IMR-90 (cell line): Measurements from ENCODE around the gene RNASET2. TPM values are rescaled to one million over a fixed set of nuclear protein-coding genes. Genes with fewer than 3 reads are reported as not detected.

Experiments used
- ATAC-seq: fragments of 200-7000 bp; cut with Tn5 transposase; 2 replicates; pipeline ENCODE4 v1.9.1; 2020; ENCODE audit warnings: low read depth, mild to moderate bottlenecking, moderate library complexity
- BruUV-seq: library from RNA; stranded (reverse); fragments of 400-500 nt; replicated peaks from 2 replicates; lab custom pipeline; 2021; lab: Mats Ljungman, UMichigan
- CTCF ChIA-PET: fragments of 300-600 bp; formaldehyde crosslinking; extraction: SDS; loops from one replicate; lab custom pipeline; 2021; ENCODE audit warnings: antibody characterized with exemption; lab: Yijun Ruan, JAX
- POLR2A ChIA-PET: fragments of 300-600 bp; sonication (Branson Sonifier 250); formaldehyde crosslinking; loops from one replicate; lab custom pipeline; 2022; ENCODE audit warnings: antibody characterized with exemption; ENCODE audit not compliant: unreplicated experiment; lab: Charles Lee
- DNase-seq: peaks from one replicate; pipeline ENCODE4 v3.0.0; 2013
- H2AFZ ChIP-seq: replicated peaks from 2 replicates; pipeline ENCODE3; 2013; ENCODE audit warnings: low read length, mild to moderate bottlenecking; ENCODE audit not compliant: poor library complexity
- H2AK5ac ChIP-seq: 2 replicates; pipeline ENCODE4 v1.6.1; 2013; ENCODE audit warnings: low read depth, low read length, inconsistent platforms
- H2AK9ac ChIP-seq: replicated peaks from 2 replicates; pipeline ENCODE3; 2013; ENCODE audit warnings: mild to moderate bottlenecking, low read depth, low read length, moderate library complexity; ENCODE audit not compliant: poor library complexity
- H2BK120ac ChIP-seq: 2 replicates; pipeline ENCODE4 v1.6.1; 2013; ENCODE audit warnings: low read depth, low read length, inconsistent platforms
- H2BK15ac ChIP-seq: 3 replicates; pipeline ENCODE4 v1.6.1; 2013; ENCODE audit warnings: low read depth, low read length, inconsistent platforms
- H2BK20ac ChIP-seq: 2 replicates; pipeline ENCODE4 v1.6.1; 2013; ENCODE audit warnings: low read depth, mild to moderate bottlenecking, inconsistent platforms, low read length, moderate library complexity
- H2BK5ac ChIP-seq: 2 replicates; pipeline ENCODE4 v1.6.1; 2013; ENCODE audit warnings: mild to moderate bottlenecking, low read depth, low read length, inconsistent platforms; ENCODE audit not compliant: poor library complexity, severe bottlenecking
- H3K14ac ChIP-seq: replicated peaks from 2 replicates; pipeline ENCODE4 v1.6.1; 2013; ENCODE audit warnings: low read depth, low read length, inconsistent platforms
- H3K18ac ChIP-seq: 2 replicates; pipeline ENCODE4 v1.6.1; 2013; ENCODE audit warnings: low read depth, low read length, control low read depth
- H3K23ac ChIP-seq: 2 replicates; pipeline ENCODE4 v1.6.1; 2013; ENCODE audit warnings: low read depth, low read length, inconsistent platforms
- H3K27ac ChIP-seq: 2 replicates; pipeline ENCODE4 v1.5.1; 2013; ENCODE audit warnings: mild to moderate bottlenecking, control low read depth, low read length; ENCODE audit not compliant: insufficient read depth
- H3K27me3 ChIP-seq: 2 replicates; pipeline ENCODE4 v1.6.1; 2013; ENCODE audit warnings: low read length; ENCODE audit not compliant: control insufficient read depth, insufficient read depth
- H3K36me3 ChIP-seq: 2 replicates; pipeline ENCODE4 v1.6.1; 2013; ENCODE audit warnings: low read length, mixed read lengths; ENCODE audit not compliant: control insufficient read depth, insufficient read depth
- H3K4ac ChIP-seq: 2 replicates; pipeline ENCODE4 v1.6.1; 2013; ENCODE audit warnings: low read depth, low read length, inconsistent platforms
- H3K4me1 ChIP-seq: 2 replicates; pipeline ENCODE4 v1.6.1; 2013; ENCODE audit warnings: low read length, mixed read lengths; ENCODE audit not compliant: control insufficient read depth, insufficient read depth
- H3K4me2 ChIP-seq: 2 replicates; pipeline ENCODE4 v1.6.1; 2013; ENCODE audit warnings: low read depth, mild to moderate bottlenecking, control low read depth, low read length, moderate library complexity
- H3K4me3 ChIP-seq: 2 replicates; pipeline ENCODE4 v1.5.1; 2013; ENCODE audit warnings: low read depth, mild to moderate bottlenecking, control low read depth, low read length, moderate library complexity; ENCODE audit not compliant: insufficient read depth
- H3K56ac ChIP-seq: 2 replicates; pipeline ENCODE4 v1.6.1; 2013; ENCODE audit warnings: low read length, inconsistent platforms; ENCODE audit not compliant: insufficient read depth; ENCODE audit errors: extremely low read depth
- H3K79me1 ChIP-seq, 2 experiments: 2 replicates each; pipeline ENCODE4 v1.6.1; 2013; ENCODE audit warnings: low read length in 2 of 2, inconsistent platforms in 1 of 2, low read depth in 1 of 2
- H3K9ac ChIP-seq: 2 replicates; pipeline ENCODE4 v1.6.1; 2013; ENCODE audit warnings: low read depth, low read length, control low read depth
- H3K9me1 ChIP-seq: 2 replicates; pipeline ENCODE4 v1.6.1; 2013; ENCODE audit warnings: low read length, inconsistent platforms; ENCODE audit not compliant: insufficient read depth
- H3K9me3 ChIP-seq: 2 replicates; pipeline ENCODE4 v1.6.1; 2013; ENCODE audit warnings: low read length; ENCODE audit not compliant: control insufficient read depth, insufficient read depth
- H4K20me1 ChIP-seq: 2 replicates; pipeline ENCODE4 v1.6.1; 2013; ENCODE audit warnings: low read length, inconsistent platforms; ENCODE audit not compliant: insufficient read depth
- H4K5ac ChIP-seq: 2 replicates; pipeline ENCODE4 v1.6.1; 2013; ENCODE audit warnings: mild to moderate bottlenecking, low read depth, low read length, control low read depth
- H4K8ac ChIP-seq, 2 experiments: 2 replicates each; pipeline ENCODE4 v1.6.1; 2013; ENCODE audit warnings: low read depth in 2 of 2, low read length in 2 of 2, control low read depth in 1 of 2, inconsistent platforms in 1 of 2
- H4K91ac ChIP-seq: 2 replicates; pipeline ENCODE4 v1.6.1; 2013; ENCODE audit warnings: low read depth, low read length, inconsistent platforms; ENCODE audit not compliant: insufficient read depth
- CEBPB ChIP-seq: IDR thresholded peaks from 2 replicates; pipeline ENCODE4 v1.6.1; 2012; ENCODE audit warnings: low read depth, low read length, improper control_type of control experiment
- CHD1 ChIP-seq: IDR thresholded peaks from 2 replicates; pipeline ENCODE4 v1.6.1; 2012; ENCODE audit warnings: low read depth, low read length, improper control_type of control experiment
- FOS ChIP-seq: fragments of 150-350 bp; IDR thresholded peaks from 2 replicates; pipeline ENCODE4 v1.6.1; 2016; ENCODE audit warnings: low read depth, low read length
- MAFK ChIP-seq: IDR thresholded peaks from 2 replicates; pipeline ENCODE4 v1.6.1; 2012; ENCODE audit warnings: low read depth, low read length, improper control_type of control experiment
- MAZ ChIP-seq: IDR thresholded peaks from 2 replicates; pipeline ENCODE4 v1.6.1; 2012; ENCODE audit warnings: low read depth, mild to moderate bottlenecking, low read length, improper control_type of control experiment, moderate library complexity, borderline replicate concordance
- MXI1 ChIP-seq: IDR thresholded peaks from 2 replicates; pipeline ENCODE4 v1.6.1; 2012; ENCODE audit warnings: low read depth, mild to moderate bottlenecking, low read length, moderate library complexity, borderline replicate concordance
- NFE2L2 ChIP-seq: fragments of 150-350 bp; IDR thresholded peaks from 2 replicates; pipeline ENCODE4 v1.6.1; 2016; ENCODE audit warnings: low read depth, mild to moderate bottlenecking, low read length
- RAD21 ChIP-seq: IDR thresholded peaks from 2 replicates; pipeline ENCODE4 v1.6.1; 2012; ENCODE audit warnings: low read length, improper control_type of control experiment
- RCOR1 ChIP-seq: IDR thresholded peaks from 2 replicates; pipeline ENCODE4 v1.6.1; 2012; ENCODE audit warnings: mild to moderate bottlenecking, low read length, improper control_type of control experiment; ENCODE audit not compliant: insufficient replicate concordance
- RFX5 ChIP-seq: IDR thresholded peaks from 2 replicates; pipeline ENCODE4 v1.8.0; 2012; ENCODE audit warnings: low read depth, mild to moderate bottlenecking, low read length, moderate library complexity
- SMC3 ChIP-seq: fragments of 150-350 bp; IDR thresholded peaks from 2 replicates; pipeline ENCODE4 v1.6.1; 2016; ENCODE audit warnings: low read depth, mild to moderate bottlenecking, antibody characterized with exemption, low read length, moderate library complexity
- WGBS, 2 experiments: methylation state at CpG; one replicate each; pipeline versions ENCODE4 v1.1.5 to v1.1.7; 2013; ENCODE audit warnings: missing lambda C conversion rate in 2 of 2; ENCODE audit not compliant: insufficient read length in 1 of 2; ENCODE audit errors: extremely low coverage in 2 of 2; 5-methylcytosine and 5-hydroxymethylcytosine counted together
- dilution Hi-C: fragments of 300-500 bp; cut with HindIII; formaldehyde crosslinking; loops from one replicate; pipeline ENCODE4 v1.14.3; 2018; ENCODE audit warnings: low sequenced_read_pairs; ENCODE audit not compliant: unreplicated experiment
- in situ Hi-C: fragments of 300-500 bp; cut with MboI; formaldehyde crosslinking; loops from 3 replicates; pipeline ENCODE4 v1.14.3; 2019; ENCODE audit warnings: low sequenced_read_pairs, inconsistent platforms, mixed read lengths
- intact Hi-C: fragments of 100-400 bp; cut with micrococcal nuclease; formaldehyde crosslinking; loops from 2 replicates; pipeline ENCODE4 v1.10.0; 2022
- polyA plus RNA-seq, 3 experiments: library from polyadenylated mRNA; depleted of rRNA; stranded (reverse); fragments of >200 nt; gene quantifications; 2 replicates each; pipeline ENCODE4 v1.2.3, GENCODE V29; 2012; ENCODE audit warnings: low replicate concordance in 1 of 3
- total RNA-seq: library from RNA; depleted of rRNA; stranded (reverse); fragments of >200 nt; gene quantifications from 2 replicates; pipeline ENCODE4 v1.2.3, GENCODE V29; 2012
- TF ChIP-seq, protein P1 (sequence below): conservative IDR thresholded peaks from 2 replicates; pipeline ENCODE4 v1.5.1; 2012; ENCODE audit warnings: mild to moderate bottlenecking, low read depth, low read length, improper control_type of control experiment
- TF ChIP-seq, protein P2 (sequence below): fragments of 150-350 bp; IDR thresholded peaks from 2 replicates; pipeline ENCODE4 v1.6.1; 2017; ENCODE audit warnings: mild to moderate bottlenecking, antibody characterized with exemption, low read length, low read depth
- TF ChIP-seq, protein P3 (sequence below): fragments of 150-350 bp; IDR thresholded peaks from 2 replicates; pipeline ENCODE4 v1.6.1; 2016; ENCODE audit warnings: low read depth, mild to moderate bottlenecking, low read length, moderate library complexity, borderline replicate concordance

Gene RNASET2
- total and polyA plus RNA-seq, 2 of the 4 experiments (the other 2 are of a cell fraction): 13.6 to 24.9 TPM

DNA sequence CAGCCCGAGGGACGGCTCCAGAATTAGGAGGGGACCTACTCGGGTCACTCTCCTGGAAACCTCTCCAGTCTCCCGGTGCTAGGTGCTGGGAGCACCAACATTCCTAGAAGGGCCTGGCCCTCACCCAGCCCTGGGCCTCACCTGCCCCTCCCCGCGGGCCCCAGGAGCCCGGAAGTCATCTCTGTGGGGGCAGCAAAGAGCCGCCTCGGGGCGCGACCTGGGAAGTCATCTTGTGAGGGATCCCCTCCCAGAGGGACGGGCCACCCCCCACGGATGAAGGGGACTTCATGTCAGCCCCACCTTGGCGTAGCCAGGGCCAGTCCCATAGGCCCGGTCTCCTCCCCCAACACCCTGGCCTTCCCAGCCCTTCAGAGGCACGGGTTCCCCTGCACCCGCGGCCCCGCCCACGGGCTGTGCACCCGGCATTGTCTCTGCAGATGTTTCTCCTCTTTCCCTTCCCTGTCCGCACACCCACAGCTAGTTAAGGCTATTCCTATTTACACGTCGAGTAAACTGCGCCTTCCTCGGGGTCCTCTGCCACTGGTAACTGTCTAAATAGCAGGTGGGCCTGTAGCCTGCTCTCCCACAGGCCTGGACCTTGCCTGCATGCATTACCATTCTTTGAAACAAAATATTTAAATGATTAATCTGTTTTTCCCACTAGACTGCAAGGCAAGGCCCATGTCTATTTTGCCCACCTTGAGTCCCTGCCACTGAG lies 896 bp upstream of the RNASET2 start:
- Histone ChIP-seq H3K27ac (peak overlapping the region; percentile 50), H3K4me3 (peak overlapping the region; percentile 92), H3K79me1 (peaks cover 0 to 3% of the 10 kb centered on the region in 2 experiments; a peak in 1 of 4 replicates), H3K23ac (no peak overlapping the region), H3K18ac (no peak overlapping the region; the same call in 1 of the 2 replicates), H4K91ac (no peak overlapping the region; the same call in 1 of the 2 replicates), H3K14ac (no peak overlapping the region), H3K4me1 (peaks cover 10% of the 10 kb centered on the region), H3K4me2 (peak overlapping the region; percentile 80), H3K4ac (0 out of 2 replicates have a peak overlapping the region, but pooled peaks have one; percentile 29), H3K9me1 (no peaks in the 10 kb centered on the region), H3K56ac (no peak overlapping the region), H2BK5ac (no peak overlapping the region), H2BK120ac (no peak overlapping the region), H3K9ac (peak overlapping the region; percentile 70), H2AK9ac (no peak overlapping the region), H2AK5ac (no peak overlapping the region), H4K8ac (peak overlapping the region; percentile 54 to 79; a peak in 3 of 4 replicates), H4K20me1 (no peaks in the 10 kb centered on the region), H2BK15ac (no peak overlapping the region), H3K27me3 (no peaks in the 10 kb centered on the region), H2AFZ (peak overlapping the region; percentile 96), H4K5ac (peak overlapping the region; percentile 36), H3K9me3 (no peaks in the 10 kb centered on the region), H2BK20ac (no peak overlapping the region), H3K36me3 (no peaks in the 10 kb centered on the region)
- ChIA-PET CTCF (interaction anchor here (0.6 kb wide), 1 partner anchor 16 kb away, joined by 3 read pairs; no protein-coding TSS in a partner anchor), POLR2A (no interaction called here)
- DNase-seq: no peak
- no TSS peak for BruUV-seq
- intact Hi-C loops (no loop called here), dilution Hi-C loops (no loop called here), in situ Hi-C loops (no loop called here)
- WGBS, 2 experiments: 33% methylated on average over 6 of the region's 26 CpGs; no CpG with 5 or more reads in 1 of the 2 experiments
- no peak for ATAC-seq
- TF ChIP-seq MAFK: no peak
- TF ChIP-seq RFX5: no peak
- no peak for TF ChIP-seq RAD21
- no peak for TF ChIP-seq NFE2L2
- TF ChIP-seq CEBPB: no peak
- TF ChIP-seq, protein P1, sequence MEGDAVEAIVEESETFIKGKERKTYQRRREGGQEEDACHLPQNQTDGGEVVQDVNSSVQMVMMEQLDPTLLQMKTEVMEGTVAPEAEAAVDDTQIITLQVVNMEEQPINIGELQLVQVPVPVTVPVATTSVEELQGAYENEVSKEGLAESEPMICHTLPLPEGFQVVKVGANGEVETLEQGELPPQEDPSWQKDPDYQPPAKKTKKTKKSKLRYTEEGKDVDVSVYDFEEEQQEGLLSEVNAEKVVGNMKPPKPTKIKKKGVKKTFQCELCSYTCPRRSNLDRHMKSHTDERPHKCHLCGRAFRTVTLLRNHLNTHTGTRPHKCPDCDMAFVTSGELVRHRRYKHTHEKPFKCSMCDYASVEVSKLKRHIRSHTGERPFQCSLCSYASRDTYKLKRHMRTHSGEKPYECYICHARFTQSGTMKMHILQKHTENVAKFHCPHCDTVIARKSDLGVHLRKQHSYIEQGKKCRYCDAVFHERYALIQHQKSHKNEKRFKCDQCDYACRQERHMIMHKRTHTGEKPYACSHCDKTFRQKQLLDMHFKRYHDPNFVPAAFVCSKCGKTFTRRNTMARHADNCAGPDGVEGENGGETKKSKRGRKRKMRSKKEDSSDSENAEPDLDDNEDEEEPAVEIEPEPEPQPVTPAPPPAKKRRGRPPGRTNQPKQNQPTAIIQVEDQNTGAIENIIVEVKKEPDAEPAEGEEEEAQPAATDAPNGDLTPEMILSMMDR: no peak
- TF ChIP-seq FOS: no peak
- TF ChIP-seq, protein P2, sequence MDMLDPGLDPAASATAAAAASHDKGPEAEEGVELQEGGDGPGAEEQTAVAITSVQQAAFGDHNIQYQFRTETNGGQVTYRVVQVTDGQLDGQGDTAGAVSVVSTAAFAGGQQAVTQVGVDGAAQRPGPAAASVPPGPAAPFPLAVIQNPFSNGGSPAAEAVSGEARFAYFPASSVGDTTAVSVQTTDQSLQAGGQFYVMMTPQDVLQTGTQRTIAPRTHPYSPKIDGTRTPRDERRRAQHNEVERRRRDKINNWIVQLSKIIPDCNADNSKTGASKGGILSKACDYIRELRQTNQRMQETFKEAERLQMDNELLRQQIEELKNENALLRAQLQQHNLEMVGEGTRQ: no peak
- TF ChIP-seq MXI1: no peak
- no peak for TF ChIP-seq RCOR1
- TF ChIP-seq SMC3: no peak
- TF ChIP-seq MAZ: no peak
- TF ChIP-seq, protein P3, sequence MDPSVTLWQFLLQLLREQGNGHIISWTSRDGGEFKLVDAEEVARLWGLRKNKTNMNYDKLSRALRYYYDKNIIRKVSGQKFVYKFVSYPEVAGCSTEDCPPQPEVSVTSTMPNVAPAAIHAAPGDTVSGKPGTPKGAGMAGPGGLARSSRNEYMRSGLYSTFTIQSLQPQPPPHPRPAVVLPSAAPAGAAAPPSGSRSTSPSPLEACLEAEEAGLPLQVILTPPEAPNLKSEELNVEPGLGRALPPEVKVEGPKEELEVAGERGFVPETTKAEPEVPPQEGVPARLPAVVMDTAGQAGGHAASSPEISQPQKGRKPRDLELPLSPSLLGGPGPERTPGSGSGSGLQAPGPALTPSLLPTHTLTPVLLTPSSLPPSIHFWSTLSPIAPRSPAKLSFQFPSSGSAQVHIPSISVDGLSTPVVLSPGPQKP: no peak
- no peak for TF ChIP-seq CHD1
